Activated T-helper 17 cell treated with anti-CD3 and anti-CD28 coated beads, Interleukin-2, amount 50 U/mL, for 72 hours (primary cell): ENCODE data around the gene ZNF43. TPM values are rescaled to one million over a fixed set of nuclear protein-coding genes. Genes with fewer than 3 reads are reported as not detected.
"Not testable (repeated sequence)": the region's sequence is repeated elsewhere in the genome, so short reads cannot be mapped to it uniquely, and the experiment has no call there.

ENCODE experiments used
- ATAC-seq: fragments of 150-1000 bp; cut with Tn5 transposase; replicated peaks from 2 replicates; pipeline ENCODE4 v1.10.0; 2021; ENCODE audit warnings: mild to moderate bottlenecking, moderate library complexity
- H3K27ac Mint-ChIP-seq: one replicate; pipeline ENCODE4 v1.8.0; 2022; ENCODE audit warnings: mixed read lengths
- H3K27me3 Mint-ChIP-seq: one replicate; pipeline ENCODE4 v1.8.0; 2022; ENCODE audit warnings: mixed read lengths
- H3K36me3 Mint-ChIP-seq: one replicate; pipeline ENCODE4 v1.8.0; 2022; ENCODE audit warnings: low read depth, mild to moderate bottlenecking, mixed read lengths
- H3K4me1 Mint-ChIP-seq: one replicate; pipeline ENCODE4 v1.8.0; 2022; ENCODE audit warnings: mixed read lengths
- H3K4me3 Mint-ChIP-seq: one replicate; pipeline ENCODE4 v1.8.0; 2022; ENCODE audit warnings: mild to moderate bottlenecking, mixed read lengths
- H3K9me3 Mint-ChIP-seq: one replicate; pipeline ENCODE4 v1.8.0; 2022; ENCODE audit warnings: mixed read lengths
- total RNA-seq, 2 donors: library from RNA; stranded (reverse); gene quantifications; one replicate each; pipeline ENCODE4 v1.2.3, GENCODE V29; 2022

Gene ZNF43
- total RNA-seq, result 10 to 100 TPM; 29.0 to 42.5 TPM

GRCh38 chr19:21835810-21836444 is at the start of gene ZNF43:
TSS of gene ZNF43 (minus strand) at chr19:21836182. CDS start at chr19:21836038, 144 bp downstream.
- peak within 1 kb of the TSS; percentile 95 for H3K4me3 Mint-ChIP-seq
- peak; percentile 98 for ATAC-seq
- H3K27ac Mint-ChIP-seq, result peak within 1 kb of the TSS; percentile 96

DNA sequence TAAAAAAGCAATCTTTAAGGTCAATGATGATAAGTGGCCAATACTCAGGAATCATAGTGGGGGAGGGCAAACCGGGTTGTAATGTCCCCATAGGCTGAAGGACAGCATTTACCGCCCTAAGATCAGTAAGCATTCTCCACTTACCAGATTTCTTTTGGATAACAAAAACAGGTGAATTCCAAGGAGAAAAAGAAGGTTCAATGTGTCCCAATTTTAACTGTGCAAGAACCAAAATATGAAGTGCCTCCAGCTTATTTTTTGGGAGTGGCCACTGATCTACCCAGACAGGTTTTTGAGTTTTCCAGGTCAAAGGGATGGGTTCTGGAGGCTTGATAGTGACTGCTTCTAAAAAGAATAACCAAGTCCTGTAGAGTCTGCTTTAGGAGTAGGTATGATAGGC is 49.5 kb upstream of the ZNF43 start:
- not testable (repeated sequence) for H3K4me1 Mint-ChIP-seq

More at GRCh38 chr19:21835810-21836444, at the start of gene ZNF43:
- peaks cover 6% of the 10 kb centered on the region for H3K4me1 Mint-ChIP-seq
- H3K36me3 Mint-ChIP-seq, result peaks cover 70% of the 10 kb centered on the region
- H3K27me3 Mint-ChIP-seq, result no peaks in the 10 kb centered on the region
- H3K9me3 Mint-ChIP-seq, result no peaks in the 10 kb centered on the region

DNA sequence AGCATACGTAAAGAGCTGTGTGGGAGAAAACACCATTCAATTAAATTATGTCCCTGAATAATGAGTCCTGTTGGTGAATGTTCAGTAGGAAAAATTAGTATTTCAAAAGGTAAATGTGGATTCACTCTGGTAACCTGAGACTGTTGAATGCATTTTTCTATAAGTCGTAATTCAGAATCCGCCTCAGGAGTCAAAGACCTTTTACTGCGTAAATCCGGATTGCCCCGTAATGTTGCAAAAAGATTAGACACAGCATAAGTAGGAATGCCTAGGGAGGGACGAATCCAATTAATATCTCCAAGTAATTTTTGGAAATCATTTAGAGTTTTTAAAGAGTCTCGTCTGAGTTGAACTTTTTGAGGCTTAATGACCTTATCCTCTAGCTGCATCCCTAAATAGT is 48.8 kb upstream of the ZNF43 start:
- H3K4me3 Mint-ChIP-seq, ATAC-seq, H3K9me3 Mint-ChIP-seq, H3K27ac Mint-ChIP-seq, H3K36me3 Mint-ChIP-seq, H3K4me1 Mint-ChIP-seq: not testable (repeated sequence)
- H3K27me3 Mint-ChIP-seq, result peaks cover 14% of the 10 kb centered on the region

More for the DNA sequence above, 49.5 kb upstream of the ZNF43 start:
- H3K27ac Mint-ChIP-seq, H3K4me3 Mint-ChIP-seq, ATAC-seq, H3K36me3 Mint-ChIP-seq, H3K9me3 Mint-ChIP-seq: not testable (repeated sequence)
- H3K27me3 Mint-ChIP-seq, result peaks cover 14% of the 10 kb centered on the region

GRCh38 chr19:21883516-21883915 is 47.5 kb upstream of the ZNF43 start:
- no peaks in the 10 kb centered on the region for H3K9me3 Mint-ChIP-seq

DNA sequence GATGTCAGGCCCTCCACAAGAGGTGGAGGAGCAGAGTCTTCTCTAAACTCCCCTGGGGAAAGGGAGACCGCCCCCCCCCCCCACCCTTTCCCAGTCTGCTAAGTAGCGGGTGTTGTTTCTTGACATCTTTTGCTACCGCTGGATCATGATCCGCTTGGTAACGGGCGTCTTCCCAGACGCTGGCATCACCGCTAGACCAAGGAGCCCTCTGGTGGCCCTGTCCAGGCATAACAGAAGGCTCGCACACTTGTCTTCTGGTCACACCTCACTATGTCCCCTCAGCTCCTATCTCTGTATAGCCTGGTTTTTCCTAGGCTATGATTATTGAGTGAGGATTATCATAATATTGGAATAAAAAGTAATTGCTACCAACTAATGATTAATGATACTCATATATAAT is 44.8 kb upstream of the ZNF43 start:
- ATAC-seq, H3K9me3 Mint-ChIP-seq, H3K27me3 Mint-ChIP-seq, H3K36me3 Mint-ChIP-seq, H3K4me1 Mint-ChIP-seq, H3K4me3 Mint-ChIP-seq, H3K27ac Mint-ChIP-seq: not testable (repeated sequence)

More at GRCh38 chr19:21883516-21883915, 47.5 kb upstream of the ZNF43 start:
- Mint-ChIP-seq H3K27me3 (peaks cover 14% of the 10 kb centered on the region), H3K4me3 (no peak overlapping the region), H3K27ac (no peak overlapping the region), H3K36me3 (no peaks in the 10 kb centered on the region), H3K4me1 (no peaks in the 10 kb centered on the region)
- ATAC-seq, result no peak

- Mint-ChIP-seq H3K27me3 (peaks cover 5% of the 10 kb centered on the region), H3K36me3 (no peaks in the 10 kb centered on the region), H3K4me1 (no peaks in the 10 kb centered on the region), H3K27ac (no peak overlapping the region), H3K4me3 (no peak overlapping the region), H3K9me3 (no peaks in the 10 kb centered on the region)
- no peak for ATAC-seq
Measured at GRCh38 chr19:21878646-21879045, 42.7 kb upstream of the ZNF43 start.

GRCh38 chr19:21877976-21878375 is 42.0 kb upstream of the ZNF43 start:
- Mint-ChIP-seq H3K4me3 (no peak overlapping the region), H3K27ac (no peak overlapping the region), H3K9me3 (no peaks in the 10 kb centered on the region), H3K27me3 (peaks cover 3% of the 10 kb centered on the region), H3K4me1 (no peaks in the 10 kb centered on the region), H3K36me3 (no peaks in the 10 kb centered on the region)
- no peak for ATAC-seq

GRCh38 chr19:21876608-21877007 is 40.6 kb upstream of the ZNF43 start:
- H3K4me1 Mint-ChIP-seq, H3K36me3 Mint-ChIP-seq, ATAC-seq, H3K9me3 Mint-ChIP-seq, H3K27me3 Mint-ChIP-seq, H3K4me3 Mint-ChIP-seq, H3K27ac Mint-ChIP-seq: not testable (repeated sequence)

DNA sequence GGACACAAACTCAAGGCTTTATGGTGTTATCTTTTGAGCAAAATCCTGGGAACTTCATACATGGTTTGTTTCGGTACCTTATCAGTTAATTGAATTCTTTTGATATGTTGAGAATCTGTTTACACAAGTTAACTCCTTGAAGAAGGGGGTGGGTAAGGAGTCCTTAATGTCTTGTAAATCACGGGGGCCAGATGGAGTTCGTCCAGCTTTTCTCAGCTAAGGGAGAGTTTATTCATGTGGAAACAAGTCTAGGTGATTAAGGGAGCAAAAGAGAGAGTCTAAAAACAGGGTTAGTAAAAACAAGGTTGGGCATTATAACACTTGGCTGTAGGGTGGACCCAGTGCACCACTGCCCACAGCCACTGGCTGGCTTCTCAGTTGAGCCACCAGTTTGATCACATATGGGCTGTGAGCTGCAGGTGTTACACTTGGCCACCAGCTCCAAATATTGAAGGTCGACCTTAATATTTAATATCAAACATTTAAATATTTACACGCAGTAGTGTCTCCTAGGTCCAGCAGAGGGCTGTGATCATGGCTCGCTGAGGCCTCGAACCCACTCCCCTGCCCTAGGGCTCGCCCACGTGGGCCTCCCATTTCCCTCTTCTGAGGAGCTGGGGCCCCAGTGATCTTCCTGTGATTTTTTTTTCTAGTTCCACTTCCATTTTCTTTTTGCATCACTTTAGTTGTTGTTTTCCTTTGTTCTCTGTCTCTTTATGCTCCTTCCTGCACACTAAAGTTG is 21.0 kb upstream of the ZNF43 start:
- H3K36me3 Mint-ChIP-seq, result no peaks in the 10 kb centered on the region
- no peak overlapping the region for H3K4me3 Mint-ChIP-seq
- ATAC-seq, result no peak
- no peaks in the 10 kb centered on the region for H3K9me3 Mint-ChIP-seq
- H3K27ac Mint-ChIP-seq, result no peak overlapping the region
- no peaks in the 10 kb centered on the region for H3K27me3 Mint-ChIP-seq
- peaks cover 5% of the 10 kb centered on the region for H3K4me1 Mint-ChIP-seq

- Mint-ChIP-seq H3K36me3 (peaks cover 38% of the 10 kb centered on the region), H3K4me1 (peaks cover 12% of the 10 kb centered on the region), H3K4me3 (peak overlapping the region; percentile 83), H3K27ac (peak overlapping the region; percentile 80), H3K27me3 (no peaks in the 10 kb centered on the region), H3K9me3 (no peaks in the 10 kb centered on the region)
- peak; percentile 99 for ATAC-seq
Measured at GRCh38 chr19:21851596-21852345, 15.8 kb upstream of the ZNF43 start.

- Mint-ChIP-seq H3K9me3 (no peaks in the 10 kb centered on the region), H3K27me3 (no peaks in the 10 kb centered on the region), H3K4me3 (peak overlapping the region; percentile 83), H3K4me1 (peaks cover 12% of the 10 kb centered on the region), H3K36me3 (peaks cover 49% of the 10 kb centered on the region), H3K27ac (peak overlapping the region; percentile 80)
- ATAC-seq, result no peak
Measured at GRCh38 chr19:21850656-21851255, 14.8 kb upstream of the ZNF43 start.

DNA sequence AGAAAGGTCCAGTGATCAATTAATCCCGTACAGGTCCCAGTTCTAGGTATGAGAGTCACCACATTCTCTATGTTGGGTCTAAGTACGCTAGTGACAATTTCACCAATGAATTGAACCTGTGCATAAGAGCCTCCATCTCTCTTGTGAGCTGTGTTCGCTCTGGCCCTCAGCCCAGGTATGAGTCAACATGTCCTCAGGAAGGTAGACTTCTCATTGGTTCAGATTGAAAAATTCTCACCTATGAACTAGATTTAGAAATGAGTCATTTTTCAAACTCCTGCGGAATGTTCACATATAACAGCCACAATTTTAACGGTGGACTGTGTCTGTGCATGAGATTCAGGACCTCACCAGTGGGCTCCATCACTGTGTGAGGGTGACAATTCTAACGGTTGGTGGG is 12.7 kb upstream of the ZNF43 start:
- Mint-ChIP-seq H3K9me3 (no peaks in the 10 kb centered on the region), H3K4me1 (peaks cover 12% of the 10 kb centered on the region), H3K27ac (no peak overlapping the region), H3K4me3 (peak overlapping the region; percentile 40), H3K27me3 (no peaks in the 10 kb centered on the region), H3K36me3 (peaks cover 69% of the 10 kb centered on the region)
- ATAC-seq, result no peak

DNA sequence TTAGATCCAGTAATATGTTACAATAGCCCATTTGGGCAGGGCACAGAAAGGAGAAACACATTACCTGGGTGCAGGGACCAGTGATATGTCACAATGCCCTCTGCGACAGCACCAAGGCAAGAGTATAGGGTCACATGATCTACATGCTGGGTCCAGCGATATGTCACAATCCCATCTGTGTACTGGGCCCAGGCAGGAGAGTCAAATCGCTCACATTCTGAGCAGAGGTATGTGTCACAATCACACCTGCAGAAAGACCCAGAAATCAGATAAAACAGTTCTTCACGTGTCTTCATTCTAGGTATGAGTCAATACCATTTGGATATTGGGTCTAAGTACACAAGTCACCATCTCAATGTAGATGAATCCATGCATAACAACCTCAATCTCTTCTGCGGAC is 7.1 kb upstream of the ZNF43 start:
- Mint-ChIP-seq H3K27ac (no peak overlapping the region), H3K4me1 (no peaks in the 10 kb centered on the region), H3K36me3 (peaks cover 91% of the 10 kb centered on the region), H3K4me3 (no peak overlapping the region), H3K9me3 (no peaks in the 10 kb centered on the region), H3K27me3 (no peaks in the 10 kb centered on the region)
- no peak for ATAC-seq

- Mint-ChIP-seq H3K4me1 (no peaks in the 10 kb centered on the region), H3K27ac (no peak overlapping the region), H3K36me3 (peaks cover 85% of the 10 kb centered on the region), H3K27me3 (no peaks in the 10 kb centered on the region), H3K9me3 (no peaks in the 10 kb centered on the region), H3K4me3 (no peak overlapping the region)
- ATAC-seq, result peak; percentile 57
Measured at GRCh38 chr19:21841488-21842097, 5.6 kb upstream of the ZNF43 start.
